B cell (primary cell): Measurements from ENCODE around the gene DIP2A. TPM values are rescaled to one million over a fixed set of nuclear protein-coding genes. Genes with fewer than 3 reads are reported as not detected.

ENCODE experiments used
- ATAC-seq: fragments of 200-7000 bp; cut with Tn5 transposase; one replicate; pipeline ENCODE4 v1.10.0; 2021; ENCODE audit warnings: low read depth, mild to moderate bottlenecking, moderate number of reproducible peaks, moderate library complexity
- CTCF ChIA-PET: fragments of 350-600 bp; sonication (Branson Sonifier 250); formaldehyde crosslinking; loops from one replicate; lab custom pipeline; 2021; ENCODE audit warnings: antibody characterized with exemption, inconsistent platforms; lab: Charles Lee
- POLR2A ChIA-PET: fragments of 350-600 bp; sonication (Branson Sonifier 250); formaldehyde crosslinking; loops from one replicate; lab custom pipeline; 2021; ENCODE audit warnings: antibody characterized with exemption; lab: Charles Lee
- DNase-seq: peaks from one replicate; pipeline ENCODE4 v3.0.0; 2013
- H2AFZ ChIP-seq: 2 replicates; pipeline ENCODE4 v1.6.1; 2012; ENCODE audit warnings: mild to moderate bottlenecking, low read depth, low read length; ENCODE audit not compliant: insufficient read depth, poor library complexity, severe bottlenecking
- H3K27ac ChIP-seq, 2 donors: 1 replicate in 1 of 2; 2 replicates in 1 of 2; pipeline ENCODE4 v1.5.1; 2012 to 2013; ENCODE audit warnings: low read length in 2 of 2, mild to moderate bottlenecking in 2 of 2, moderate library complexity in 1 of 2
- H3K27me3 ChIP-seq, 4 experiments: fragments of 200-600 bp in 1 of 4; sonication (generic) in 1 of 4; replicated peaks in 1 of 4; 1 replicate in 2 of 4; 2 replicates in 2 of 4; pipeline versions ENCODE4 v1.6.1 to v1.7.0; 2013 to 2016; ENCODE audit warnings: low read length in 3 of 4, mild to moderate bottlenecking in 2 of 4, mixed read lengths in 1 of 4, moderate library complexity in 1 of 4; ENCODE audit not compliant: insufficient read depth in 4 of 4, control insufficient read depth in 3 of 4; ENCODE audit errors: control extremely low read depth in 1 of 4
- H3K36me3 ChIP-seq, 2 experiments: replicated peaks in 1 of 2; 1 replicate in 1 of 2; 2 replicates in 1 of 2; pipeline versions ENCODE4 v1.6.1 to v1.7.1; 2013; ENCODE audit warnings: low read length in 1 of 2; ENCODE audit not compliant: insufficient read depth in 2 of 2, control insufficient read depth in 1 of 2; ENCODE audit errors: control extremely low read depth in 1 of 2, extremely low read depth in 1 of 2
- H3K4me1 ChIP-seq, 2 donors: fragments of 200-600 bp in 1 of 2; sonication (generic) in 1 of 2; 1 replicate in 1 of 2; 2 replicates in 1 of 2; pipeline versions ENCODE4 v1.5.1 to v1.6.1; 2013 to 2017; ENCODE audit warnings: low read length in 2 of 2; ENCODE audit not compliant: control insufficient read depth in 2 of 2, insufficient read depth in 2 of 2
- H3K4me2 ChIP-seq: replicated peaks from 2 replicates; pipeline ENCODE3; 2012; ENCODE audit warnings: mild to moderate bottlenecking, low read depth, low read length; ENCODE audit not compliant: poor library complexity, severe bottlenecking
- H3K4me3 ChIP-seq, 5 experiments: fragments of 200-600 bp in 1 of 5; sonication (generic) in 1 of 5; 1 replicate in 3 of 5; 2 replicates in 2 of 5; pipeline versions ENCODE4 v1.5.1 to v1.7.0; 2011 to 2016; ENCODE audit warnings: low read length in 4 of 5, mild to moderate bottlenecking in 4 of 5, low read depth in 2 of 5, control low read depth in 1 of 5, moderate library complexity in 1 of 5; ENCODE audit not compliant: insufficient read depth in 1 of 5; ENCODE audit errors: control extremely low read depth in 1 of 5, extremely low read depth in 1 of 5
- H3K79me2 ChIP-seq: fragments of 200-600 bp; sonication (generic); one replicate; pipeline ENCODE4 v1.6.0; 2016; ENCODE audit warnings: low read length; ENCODE audit not compliant: control insufficient read depth, insufficient read depth
- H3K9ac ChIP-seq: fragments of 200-600 bp; sonication (generic); 2 replicates; pipeline ENCODE4 v1.6.1; 2017; ENCODE audit warnings: mild to moderate bottlenecking, low read length, moderate library complexity
- H3K9me3 ChIP-seq, 3 donors: one replicate each; pipeline versions ENCODE4 v1.6.1 to v1.7.1; 2013; ENCODE audit warnings: low read length in 2 of 3; ENCODE audit not compliant: control insufficient read depth in 2 of 3, insufficient read depth in 1 of 3; ENCODE audit errors: control extremely low read depth in 1 of 3
- H4K20me1 ChIP-seq: 2 replicates; pipeline ENCODE4 v1.6.0; 2012; ENCODE audit warnings: mild to moderate bottlenecking, low read length; ENCODE audit not compliant: insufficient read depth, control insufficient read depth, poor library complexity, severe bottlenecking
- H3K27ac Mint-ChIP-seq: one replicate; pipeline ENCODE4 v1.8.0; 2021; ENCODE audit warnings: mixed read lengths
- H3K27me3 Mint-ChIP-seq: one replicate; pipeline ENCODE4 v1.8.0; 2021; ENCODE audit warnings: mixed read lengths
- H3K4me1 Mint-ChIP-seq: one replicate; pipeline ENCODE4 v1.8.0; 2021; ENCODE audit warnings: mixed read lengths
- H3K4me3 Mint-ChIP-seq: one replicate; pipeline ENCODE4 v1.8.0; 2021; ENCODE audit warnings: mixed read lengths
- H3K9me3 Mint-ChIP-seq: one replicate; pipeline ENCODE4 v1.8.0; 2022; ENCODE audit warnings: mixed read lengths; ENCODE audit not compliant: insufficient read depth
- EZH2 ChIP-seq: IDR thresholded peaks from 2 replicates; pipeline ENCODE4 v1.6.1; 2012; ENCODE audit warnings: borderline replicate concordance, low read depth, mild to moderate bottlenecking, moderate library complexity, low read length; ENCODE audit not compliant: insufficient read depth, poor library complexity, severe bottlenecking
- WGBS: methylation state at CpG from one replicate; pipeline ENCODE4 v1.1.5; 2013; ENCODE audit warnings: missing lambda C conversion rate; ENCODE audit not compliant: insufficient coverage; 5-methylcytosine and 5-hydroxymethylcytosine counted together
- intact Hi-C: fragments of 100-400 bp; cut with micrococcal nuclease; formaldehyde crosslinking; loops from one replicate; pipeline ENCODE4 v1.10.0; 2022
- polyA plus RNA-seq: library from polyadenylated mRNA; depleted of rRNA; stranded (reverse); fragments of >200 nt; gene quantifications from 2 replicates; pipeline ENCODE4 v1.2.3, GENCODE V29; 2012
- total RNA-seq, 2 donors: library from RNA; stranded (reverse); fragments of 120-200 nt in 1 of 2; gene quantifications; 1 replicate in 1 of 2; 2 replicates in 1 of 2; pipeline versions ENCODE4 v1.2.3 to v1.2.4, GENCODE V29; 2013 to 2022
- TF ChIP-seq, protein P1 (sequence below): fragments of 200-600 bp; IDR thresholded peaks from one replicate; pipeline ENCODE4 v1.8.0; 2022; ENCODE audit warnings: antibody characterized with exemption, mild to moderate bottlenecking

DIP2A gene
- total and polyA plus RNA-seq, 2 donors (not counting 1 experiment from before 2014, with no cell fraction given), result 40.4 to 59.0 TPM

DNA sequence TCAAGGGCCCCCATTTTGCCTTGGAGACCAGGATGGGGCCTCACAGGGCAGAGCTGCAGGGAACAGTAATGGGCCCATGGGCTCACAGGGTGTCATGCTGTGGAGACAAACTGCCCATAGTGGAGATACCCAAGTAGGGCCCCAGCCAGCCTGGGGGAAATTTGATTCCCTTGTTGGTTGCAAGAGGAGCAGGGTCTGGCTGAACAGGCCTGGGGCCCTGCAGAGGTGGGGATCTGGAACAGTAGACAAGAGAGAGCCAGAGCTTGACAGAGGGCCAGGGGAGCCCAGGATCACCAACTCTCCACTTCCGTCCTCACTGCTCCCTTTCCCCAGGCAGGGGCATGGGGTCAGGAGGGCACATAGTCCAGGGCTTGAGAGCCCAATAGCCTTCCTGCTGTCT lies 137.5 kb downstream of the DIP2A start:
- no peak for TF ChIP-seq EZH2
- TF ChIP-seq, protein P1, sequence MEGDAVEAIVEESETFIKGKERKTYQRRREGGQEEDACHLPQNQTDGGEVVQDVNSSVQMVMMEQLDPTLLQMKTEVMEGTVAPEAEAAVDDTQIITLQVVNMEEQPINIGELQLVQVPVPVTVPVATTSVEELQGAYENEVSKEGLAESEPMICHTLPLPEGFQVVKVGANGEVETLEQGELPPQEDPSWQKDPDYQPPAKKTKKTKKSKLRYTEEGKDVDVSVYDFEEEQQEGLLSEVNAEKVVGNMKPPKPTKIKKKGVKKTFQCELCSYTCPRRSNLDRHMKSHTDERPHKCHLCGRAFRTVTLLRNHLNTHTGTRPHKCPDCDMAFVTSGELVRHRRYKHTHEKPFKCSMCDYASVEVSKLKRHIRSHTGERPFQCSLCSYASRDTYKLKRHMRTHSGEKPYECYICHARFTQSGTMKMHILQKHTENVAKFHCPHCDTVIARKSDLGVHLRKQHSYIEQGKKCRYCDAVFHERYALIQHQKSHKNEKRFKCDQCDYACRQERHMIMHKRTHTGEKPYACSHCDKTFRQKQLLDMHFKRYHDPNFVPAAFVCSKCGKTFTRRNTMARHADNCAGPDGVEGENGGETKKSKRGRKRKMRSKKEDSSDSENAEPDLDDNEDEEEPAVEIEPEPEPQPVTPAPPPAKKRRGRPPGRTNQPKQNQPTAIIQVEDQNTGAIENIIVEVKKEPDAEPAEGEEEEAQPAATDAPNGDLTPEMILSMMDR, result no peak
- H4K20me1 ChIP-seq, result no peaks in the 10 kb centered on the region
- H3K27me3 Mint-ChIP-seq, result peaks cover 8% of the 10 kb centered on the region
- POLR2A ChIA-PET, result no interaction called here
- H3K4me2 ChIP-seq, result no peak overlapping the region
- ATAC-seq, result no peak
- WGBS, result no CpG with 5 or more reads among the region's 1 CpG
- peaks cover 13% of the 10 kb centered on the region for H3K9me3 Mint-ChIP-seq
- H3K9ac ChIP-seq, result no peak overlapping the region
- H3K79me2 ChIP-seq, result no peaks in the 10 kb centered on the region
- DNase-seq, result no peak
- intact Hi-C loops, result no loop called here
- no peaks in the 10 kb centered on the region for H3K4me1 ChIP-seq
- H3K27me3 ChIP-seq, result no peaks in the 10 kb centered on the region
- H3K36me3 ChIP-seq, result no peaks in the 10 kb centered on the region
- H3K4me1 Mint-ChIP-seq, result no peaks in the 10 kb centered on the region
- no peak overlapping the region for H3K27ac ChIP-seq
- no peak overlapping the region for H3K4me3 Mint-ChIP-seq
- H3K27ac Mint-ChIP-seq, result no peak overlapping the region
- CTCF ChIA-PET, result no interaction called here
- H3K9me3 ChIP-seq, result peaks cover 0 to 40% (median 13%) of the 10 kb centered on the region in 3 donors
- H2AFZ ChIP-seq, result no peak overlapping the region
- H3K4me3 ChIP-seq, result no peak overlapping the region

DNA sequence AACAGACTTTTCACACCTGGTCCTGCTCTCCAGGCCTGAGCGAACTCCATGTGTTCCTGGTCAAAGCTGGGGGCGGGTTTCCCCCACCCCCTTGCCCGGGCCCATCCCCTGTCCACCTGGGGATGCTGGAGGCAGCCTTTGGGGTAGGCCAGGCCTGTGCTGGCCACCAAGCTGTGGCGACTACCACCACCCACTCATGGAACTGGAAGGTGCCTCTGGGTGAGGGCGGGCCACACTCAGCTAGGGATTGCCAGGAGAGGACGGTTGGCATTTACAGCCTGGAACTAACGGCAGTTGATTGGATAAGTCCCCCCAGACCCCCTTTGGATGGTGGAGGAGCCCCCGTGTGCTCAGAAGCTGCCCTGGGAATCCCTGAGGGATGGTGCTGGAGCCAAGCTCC lies 138.3 kb downstream of the DIP2A start:
- peaks cover 0 to 39% (median 12%) of the 10 kb centered on the region in 3 donors for H3K9me3 ChIP-seq
- WGBS, result 89% methylated on average over 7 of the region's 8 CpGs
- no peaks in the 10 kb centered on the region for H3K36me3 ChIP-seq
- no peaks in the 10 kb centered on the region for H3K27me3 ChIP-seq
- H3K4me3 ChIP-seq, result no peak overlapping the region
- H3K9ac ChIP-seq, result no peak overlapping the region
- Mint-ChIP-seq H3K9me3 (peaks cover 6% of the 10 kb centered on the region), H3K4me1 (no peaks in the 10 kb centered on the region), H3K27ac (no peak overlapping the region), H3K27me3 (peaks cover 8% of the 10 kb centered on the region), H3K4me3 (no peak overlapping the region)
- H3K79me2 ChIP-seq, result no peaks in the 10 kb centered on the region
- no peak overlapping the region for H2AFZ ChIP-seq
- no peaks in the 10 kb centered on the region for H4K20me1 ChIP-seq
- POLR2A ChIA-PET, result no interaction called here
- TF ChIP-seq, protein P1, result no peak
- TF ChIP-seq EZH2, result no peak
- H3K27ac ChIP-seq, result no peak overlapping the region
- no peaks in the 10 kb centered on the region for H3K4me1 ChIP-seq
- no peak overlapping the region for H3K4me2 ChIP-seq
- intact Hi-C loops, result no loop called here
- ATAC-seq (no peak), DNase-seq (no peak)
- CTCF ChIA-PET, result no interaction called here
